Measurements from ENCODE around the gene IGF2R.
A peak's percentile ranks its signal among the peaks of the same experiment; 100 is the strongest.
"Not testable (repeated sequence)": the region's sequence is repeated elsewhere in the genome, so short reads cannot be mapped to it uniquely, and the experiment has no call there.

Gene IGF2R

GRCh38 chr6:160076009-160076408 is 107.1 kb downstream of the IGF2R start:
- no peak for DNase-seq (ENCODE audit: low spot score)

DNA sequence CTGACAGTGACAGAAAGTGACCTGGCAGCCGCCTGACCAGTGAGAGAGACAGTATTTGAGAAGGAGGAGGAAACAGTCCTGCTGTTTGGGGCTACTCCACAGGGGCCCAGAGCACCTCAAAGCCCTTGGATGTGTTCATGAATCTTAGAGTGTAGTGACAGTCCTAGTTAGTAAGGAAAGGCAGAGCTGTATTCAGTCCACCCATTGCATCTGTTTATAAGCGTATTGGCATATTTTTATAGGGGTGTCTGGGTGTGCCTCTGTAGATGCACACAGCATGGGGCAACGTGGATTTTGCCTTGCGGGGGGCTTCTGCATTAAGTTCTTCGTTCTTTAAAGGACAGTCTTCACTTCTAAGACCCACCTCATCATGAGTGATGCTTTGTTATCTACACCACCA is 108.1 kb downstream of the IGF2R start:
- no peak for DNase-seq (ENCODE audit: low spot score)

DNA sequence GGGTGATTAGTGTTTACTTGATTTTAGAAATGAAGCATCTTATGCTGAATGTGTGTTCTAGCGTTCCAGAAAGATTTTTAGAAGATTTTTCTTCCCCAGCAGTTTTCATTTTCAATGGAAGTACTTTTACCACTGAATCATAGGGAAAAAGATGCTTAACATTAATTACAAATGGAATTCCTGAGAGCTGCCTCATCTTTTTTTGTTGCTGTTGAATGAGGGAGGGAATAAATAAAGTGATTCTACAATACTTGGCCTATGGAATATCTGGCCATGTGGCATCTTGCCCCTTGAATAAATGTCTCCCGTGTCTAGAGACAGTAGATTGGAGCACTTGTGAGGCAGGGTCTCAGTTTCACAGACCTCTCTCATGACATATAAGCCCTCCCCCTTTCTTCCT is 108.6 kb downstream of the IGF2R start:
- peak; percentile 82 for DNase-seq (ENCODE audit: low spot score)

DNA sequence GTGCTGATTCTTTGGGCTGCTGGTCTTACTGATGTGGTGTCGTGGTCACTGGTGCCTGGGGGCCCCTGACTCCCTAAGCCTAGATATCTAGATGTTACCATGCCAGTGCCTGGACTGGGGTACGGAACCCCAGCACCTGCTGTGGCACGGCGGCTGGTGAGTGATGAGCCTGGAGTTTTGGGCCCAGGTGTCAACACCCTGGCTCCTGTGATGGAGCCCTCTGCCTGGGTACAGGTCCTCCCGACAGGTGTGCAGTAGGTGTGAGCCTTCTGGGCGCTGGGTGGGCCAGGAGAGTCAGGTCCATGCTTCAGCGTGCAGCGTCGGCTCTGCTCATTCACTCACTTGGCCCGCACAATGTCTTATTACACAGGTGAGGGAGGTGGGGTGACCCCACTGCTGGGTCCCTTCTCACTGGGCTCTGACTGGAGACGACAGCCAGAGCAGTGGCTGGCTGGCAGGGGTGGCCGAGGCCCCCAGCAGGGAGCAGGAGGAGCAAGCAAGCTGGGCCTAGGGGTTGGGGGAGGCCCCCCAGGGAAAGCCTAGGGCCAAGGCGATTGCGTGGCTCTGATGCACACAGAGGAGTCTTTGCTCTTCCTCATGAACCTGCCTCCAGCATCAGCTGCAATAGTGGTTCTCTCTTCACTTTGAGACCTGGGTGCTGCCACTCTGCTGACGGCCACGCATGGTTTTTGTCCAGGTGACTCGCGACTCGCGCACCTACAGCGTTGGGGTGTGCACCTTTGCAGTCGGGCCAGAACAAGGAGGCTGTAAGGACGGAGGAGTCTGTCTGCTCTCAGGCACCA is 110.2 kb downstream of the IGF2R start:
- DNase-seq (ENCODE audit: low spot score), result no peak

GRCh38 chr6:160079686-160080043 is 110.8 kb downstream of the IGF2R start:
- no peak for DNase-seq (ENCODE audit: low spot score)

DNA sequence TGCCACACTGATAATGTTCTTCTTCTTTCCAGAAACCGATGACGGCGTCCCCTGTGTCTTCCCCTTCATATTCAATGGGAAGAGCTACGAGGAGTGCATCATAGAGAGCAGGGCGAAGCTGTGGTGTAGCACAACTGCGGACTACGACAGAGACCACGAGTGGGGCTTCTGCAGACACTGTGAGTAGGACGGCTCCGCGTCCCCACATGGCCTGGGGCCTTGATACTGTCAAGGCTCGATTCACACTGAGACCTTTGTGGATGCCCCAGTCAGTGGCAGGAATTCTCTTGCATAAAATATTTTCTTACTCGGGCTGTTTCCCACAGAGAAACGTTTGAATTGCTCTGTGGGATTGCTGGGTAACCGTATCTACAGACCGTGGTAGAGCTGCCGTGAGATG is 111.2 kb downstream of the IGF2R start:
- DNase-seq (ENCODE audit: low spot score), result no peak

DNA sequence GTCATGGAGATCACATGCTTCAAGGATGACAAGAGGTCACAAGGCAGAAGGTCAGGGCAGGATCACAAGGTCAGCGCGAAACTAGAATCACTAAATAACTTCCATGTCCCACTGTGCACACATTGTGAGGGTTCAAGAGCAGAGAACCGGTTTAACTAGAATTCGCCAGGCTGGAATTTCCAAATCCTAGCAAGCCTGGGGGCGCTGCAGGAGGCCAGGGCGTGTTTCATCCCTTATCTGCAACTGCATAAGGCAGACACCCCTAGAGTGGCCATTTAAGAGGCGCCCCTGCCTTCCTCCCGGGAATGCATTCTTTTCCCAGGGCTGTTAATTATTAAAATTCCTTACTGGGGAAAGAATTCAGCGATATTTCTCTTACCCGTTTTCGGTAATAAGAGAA is 112.5 kb downstream of the IGF2R start:
- no peak for DNase-seq (ENCODE audit: low spot score)

GRCh38 chr6:160082627-160083026 is 113.7 kb downstream of the IGF2R start:
- no peak for DNase-seq (ENCODE audit: low spot score)

GRCh38 chr6:160084198-160084776 is 115.4 kb downstream of the IGF2R start:
- no peak for DNase-seq (ENCODE audit: low spot score)

GRCh38 chr6:160085226-160085625 is 116.3 kb downstream of the IGF2R start:
- no peak for DNase-seq (ENCODE audit: low spot score)

GRCh38 chr6:160085713-160086505 is 117.0 kb downstream of the IGF2R start:
- DNase-seq (ENCODE audit: low spot score), result no peak

DNA sequence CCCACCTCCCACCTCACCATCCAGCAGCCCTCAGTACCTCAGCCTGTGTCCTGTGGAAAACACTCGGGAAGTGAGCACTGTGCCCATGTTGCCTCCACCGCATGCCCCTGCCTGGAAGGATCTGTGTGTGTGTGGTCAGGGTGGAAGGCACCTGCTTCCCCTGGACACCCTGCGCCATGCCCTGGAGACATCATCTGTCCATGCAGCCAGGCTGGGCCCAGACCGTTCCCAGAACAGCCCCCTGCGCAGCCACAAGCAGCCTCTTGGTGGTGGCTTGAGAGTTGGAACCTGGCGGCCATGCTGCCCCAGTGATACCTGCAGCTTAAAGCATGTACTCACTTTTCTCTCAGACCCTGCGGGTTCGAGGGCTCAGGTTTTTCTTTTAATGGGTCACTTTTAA is 117.9 kb downstream of the IGF2R start:
- DNase-seq (ENCODE audit: low spot score), result no peak

DNA sequence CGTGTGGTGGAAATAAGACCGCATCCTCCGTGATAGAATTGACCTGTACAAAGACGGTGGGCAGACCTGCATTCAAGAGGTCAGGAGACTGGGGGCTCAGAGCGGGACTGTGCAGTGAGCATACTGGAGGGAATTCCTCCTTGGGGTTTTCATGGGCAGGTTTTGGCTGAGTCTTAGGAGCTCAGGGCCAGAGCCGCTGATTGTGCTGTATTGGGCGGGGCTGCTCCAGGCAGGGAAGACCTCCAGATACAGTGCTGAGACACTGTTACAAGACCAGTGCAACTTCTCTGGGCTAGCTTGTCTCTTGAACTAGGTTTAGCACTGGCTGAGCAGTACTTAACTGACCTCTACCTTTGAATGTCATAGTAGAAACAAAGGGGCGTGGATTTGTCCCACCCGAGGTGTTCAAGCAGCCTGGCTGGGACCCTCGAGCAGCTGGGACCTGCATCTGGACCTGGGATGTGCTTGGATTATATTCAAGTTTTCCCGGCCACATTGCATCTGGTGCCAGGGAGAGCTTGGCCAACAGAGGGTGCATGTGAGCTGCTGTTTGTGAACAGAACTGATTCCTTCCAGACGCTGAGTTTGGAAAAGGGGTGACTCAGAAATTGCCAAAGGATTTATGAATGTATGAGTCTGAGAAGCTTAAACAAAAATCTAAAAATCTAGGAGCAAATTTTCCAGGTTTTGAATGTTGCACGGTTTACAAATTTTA is 119.3 kb downstream of the IGF2R start:
- DNase-seq (ENCODE audit: low spot score), result peak; percentile 97

GRCh38 chr6:160088784-160089533 is 120.1 kb downstream of the IGF2R start:
- DNase-seq (ENCODE audit: low spot score), result peak; percentile 35

GRCh38 chr6:160089534-160089897 is 120.6 kb downstream of the IGF2R start:
- no peak for DNase-seq (ENCODE audit: low spot score)

GRCh38 chr6:160090442-160091239 is 121.8 kb downstream of the IGF2R start:
- not testable (repeated sequence) for DNase-seq (ENCODE audit: low spot score)

GRCh38 chr6:160092176-160092575 is 123.3 kb downstream of the IGF2R start:
- DNase-seq (ENCODE audit: low spot score), result not testable (repeated sequence)

- no peak for DNase-seq (ENCODE audit: low spot score)
These were observed 123.7 kb downstream of the IGF2R start for GRCh38 chr6:160092602-160093001.

GRCh38 chr6:160093061-160093460 is 124.2 kb downstream of the IGF2R start:
- no peak for DNase-seq (ENCODE audit: low spot score)

- DNase-seq (ENCODE audit: low spot score), result no peak
These were observed 125.1 kb downstream of the IGF2R start for GRCh38 chr6:160093946-160094345.

Measured in AG08395 (cell line).